Measurements from ENCODE around the gene PES1. TPM values are rescaled to one million over a fixed set of nuclear protein-coding genes. Genes with fewer than 3 reads are reported as not detected.

Gene PES1
- total and polyA plus RNA-seq, 2 donors (not counting 3 experiments of a cell fraction or from before 2014, with no cell fraction given) = 110 to 135 TPM

DNA sequence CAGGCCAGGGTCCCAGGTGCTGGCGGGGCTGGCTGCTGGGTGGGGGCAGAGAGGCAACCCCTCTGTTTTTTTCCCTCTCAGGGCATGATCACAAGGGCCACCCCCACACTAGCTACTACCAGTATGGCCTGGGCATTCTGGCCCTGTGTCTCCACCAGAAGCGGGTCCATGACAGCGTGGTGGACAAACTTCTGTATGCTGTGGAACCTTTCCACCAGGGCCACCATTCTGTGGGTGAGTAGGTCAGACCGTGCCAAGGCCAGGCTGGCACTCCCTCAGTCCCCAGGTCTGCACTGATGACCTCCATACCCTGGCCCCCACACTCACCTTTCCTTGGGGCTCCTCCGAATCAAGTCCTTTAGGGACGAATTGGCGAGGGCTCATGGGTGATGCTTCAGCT, 22.6 kb upstream of the PES1 start:
- peaks cover 10% of the 10 kb centered on the region for H3K4me1 ChIP-seq (ENCODE audit: control insufficient read depth, extremely low read depth, insufficient read depth, low read length)
- ChIA-PET POLR2A (no interaction called here), CTCF (no interaction called here)
- TF ChIP-seq MAX (IDR thresholded peaks at IDR 0.05; ENCODE audit: insufficient read depth, insufficient read length) (no peak), POLR2AphosphoS5 (IDR thresholded peaks at IDR 0.05; ENCODE audit: insufficient read depth, low read depth, low read length) (no peak), JUN (IDR thresholded peaks at IDR 0.05; ENCODE audit: borderline replicate concordance, insufficient read depth, insufficient read length, low read depth) (no peak)
- H3K36me3 ChIP-seq (ENCODE audit: control insufficient read depth in 2 of 2, extremely low read depth in 1 of 2, insufficient read depth in 2 of 2, low read length in 2 of 2) = peaks cover 0 to 40% of the 10 kb centered on the region in 2 experiments
- no peak for FAIRE-seq
- no TSS peak for BruUV-seq (replicated peaks)
- no peaks in the 10 kb centered on the region for H3K9me1 ChIP-seq (replicated peaks; ENCODE audit: control insufficient read depth, extremely low read depth, insufficient read depth, low read length)
- no peak overlapping the region for H3K4me3 ChIP-seq (replicated peaks in 1 of 3; ENCODE audit: insufficient read depth in 1 of 3, low read depth in 1 of 3, low read length in 3 of 3)
- H2AFZ ChIP-seq (ENCODE audit: low read depth, low read length) = no peak overlapping the region
- H4K20me1 ChIP-seq (replicated peaks; ENCODE audit: control insufficient read depth, extremely low read depth, insufficient read depth, low read length) = no peaks in the 10 kb centered on the region
- dilution Hi-C loops (cut with MboI; ENCODE audit: extremely low pct_ligation_motif_present, low sequenced_read_pairs) = no loop called here
- intact Hi-C loops (cut with micrococcal nuclease) = no loop called here
- H3K9me3 ChIP-seq (replicated peaks; ENCODE audit: control insufficient read depth, insufficient read depth, low read length) = no peaks in the 10 kb centered on the region
- H3K79me2 ChIP-seq (ENCODE audit: control insufficient read depth, insufficient read depth, low read length) = no peaks in the 10 kb centered on the region
- H3K9ac ChIP-seq (replicated peaks; ENCODE audit: extremely low read depth, insufficient read depth, low read length) = no peak overlapping the region
- H3K27me3 ChIP-seq (ENCODE audit: control insufficient read depth in 2 of 2, insufficient read depth in 2 of 2, low read length in 2 of 2) = no peaks in the 10 kb centered on the region
- no peak overlapping the region for H3K4me2 ChIP-seq (ENCODE audit: insufficient read depth, low read length)
- no peak for DNase-seq (ENCODE audit: low read depth, low spot score)
- H3K27ac ChIP-seq (ENCODE audit: insufficient read depth, low read depth, low read length) = no peak overlapping the region

DNA sequence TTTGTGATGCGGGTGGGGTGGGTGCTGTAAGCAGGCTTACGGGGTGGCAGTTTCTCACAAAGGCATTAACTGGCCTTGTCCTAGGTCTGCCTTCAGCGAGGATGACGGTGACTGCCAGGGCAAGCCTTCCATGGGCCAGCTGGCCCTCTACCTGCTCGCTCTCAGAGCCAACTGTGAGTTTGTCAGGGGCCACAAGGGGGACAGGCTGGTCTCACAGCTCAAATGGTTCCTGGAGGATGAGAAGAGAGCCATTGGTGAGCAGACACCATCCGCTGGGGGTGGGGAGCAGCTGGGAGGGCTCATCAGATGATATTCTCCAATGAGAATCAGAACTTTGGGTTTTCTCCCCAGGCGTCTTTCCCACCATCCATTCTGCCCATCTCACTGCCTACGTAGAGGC, 21.1 kb upstream of the PES1 start:
- Histone ChIP-seq H3K9ac (replicated peaks; ENCODE audit: extremely low read depth, insufficient read depth, low read length) (no peak overlapping the region), H4K20me1 (replicated peaks; ENCODE audit: control insufficient read depth, extremely low read depth, insufficient read depth, low read length) (no peaks in the 10 kb centered on the region), H3K27me3 (ENCODE audit: control insufficient read depth in 2 of 2, insufficient read depth in 2 of 2, low read length in 2 of 2) (no peaks in the 10 kb centered on the region), H3K4me3 (replicated peaks in 1 of 3; ENCODE audit: insufficient read depth in 1 of 3, low read depth in 1 of 3, low read length in 3 of 3) (no peak overlapping the region), H3K27ac (ENCODE audit: insufficient read depth, low read depth, low read length) (no peak overlapping the region), H3K79me2 (ENCODE audit: control insufficient read depth, insufficient read depth, low read length) (no peaks in the 10 kb centered on the region), H3K4me1 (ENCODE audit: control insufficient read depth, extremely low read depth, insufficient read depth, low read length) (peaks cover 25% of the 10 kb centered on the region), H2AFZ (ENCODE audit: low read depth, low read length) (no peak overlapping the region), H3K9me1 (replicated peaks; ENCODE audit: control insufficient read depth, extremely low read depth, insufficient read depth, low read length) (no peaks in the 10 kb centered on the region), H3K9me3 (replicated peaks; ENCODE audit: control insufficient read depth, insufficient read depth, low read length) (no peaks in the 10 kb centered on the region), H3K36me3 (ENCODE audit: control insufficient read depth in 2 of 2, extremely low read depth in 1 of 2, insufficient read depth in 2 of 2, low read length in 2 of 2) (peaks cover 0 to 38% of the 10 kb centered on the region in 2 experiments), H3K4me2 (ENCODE audit: insufficient read depth, low read length) (no peak overlapping the region)
- no peak for DNase-seq (ENCODE audit: low read depth, low spot score)
- no TSS peak for BruUV-seq (replicated peaks)
- TF ChIP-seq, protein P1, sequence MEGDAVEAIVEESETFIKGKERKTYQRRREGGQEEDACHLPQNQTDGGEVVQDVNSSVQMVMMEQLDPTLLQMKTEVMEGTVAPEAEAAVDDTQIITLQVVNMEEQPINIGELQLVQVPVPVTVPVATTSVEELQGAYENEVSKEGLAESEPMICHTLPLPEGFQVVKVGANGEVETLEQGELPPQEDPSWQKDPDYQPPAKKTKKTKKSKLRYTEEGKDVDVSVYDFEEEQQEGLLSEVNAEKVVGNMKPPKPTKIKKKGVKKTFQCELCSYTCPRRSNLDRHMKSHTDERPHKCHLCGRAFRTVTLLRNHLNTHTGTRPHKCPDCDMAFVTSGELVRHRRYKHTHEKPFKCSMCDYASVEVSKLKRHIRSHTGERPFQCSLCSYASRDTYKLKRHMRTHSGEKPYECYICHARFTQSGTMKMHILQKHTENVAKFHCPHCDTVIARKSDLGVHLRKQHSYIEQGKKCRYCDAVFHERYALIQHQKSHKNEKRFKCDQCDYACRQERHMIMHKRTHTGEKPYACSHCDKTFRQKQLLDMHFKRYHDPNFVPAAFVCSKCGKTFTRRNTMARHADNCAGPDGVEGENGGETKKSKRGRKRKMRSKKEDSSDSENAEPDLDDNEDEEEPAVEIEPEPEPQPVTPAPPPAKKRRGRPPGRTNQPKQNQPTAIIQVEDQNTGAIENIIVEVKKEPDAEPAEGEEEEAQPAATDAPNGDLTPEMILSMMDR (IDR thresholded peaks at IDR 0.05; ENCODE audit: extremely low read depth in 1 of 2, insufficient read depth in 1 of 2, low read depth in 1 of 2, low read length in 2 of 2) = no peak
- TF ChIP-seq POLR2AphosphoS5 (IDR thresholded peaks at IDR 0.05; ENCODE audit: insufficient read depth, low read depth, low read length) (no peak), JUN (IDR thresholded peaks at IDR 0.05; ENCODE audit: borderline replicate concordance, insufficient read depth, insufficient read length, low read depth) (no peak), EZH2 (IDR thresholded peaks at IDR 0.05; ENCODE audit: borderline replicate concordance, low read depth, low read length, severe bottlenecking) (no peak), FOS (IDR thresholded peaks at IDR 0.05; ENCODE audit: borderline replicate concordance, insufficient read depth, low read length) (no peak), GATA2 (IDR thresholded peaks at IDR 0.05; ENCODE audit: insufficient read depth, insufficient read length, low read depth, low read length) (no peak), MYC (IDR thresholded peaks at IDR 0.05; ENCODE audit: low read depth, low read length) (no peak), MAX (IDR thresholded peaks at IDR 0.05; ENCODE audit: insufficient read depth, insufficient read length) (no peak), POLR2A (IDR thresholded peaks at IDR 0.05; ENCODE audit: low read depth, low read length) (no peak)
- ChIA-PET CTCF (interaction anchor here (1.3 to 1.6 kb wide), 3 partner anchors 15 to 142 kb away, joined by 4 to 8 read pairs (median 4); no protein-coding TSS in a partner anchor), POLR2A (no interaction called here)
- no peak for FAIRE-seq
- dilution Hi-C loops (cut with MboI; ENCODE audit: extremely low pct_ligation_motif_present, low sequenced_read_pairs) (no loop called here), intact Hi-C loops (cut with micrococcal nuclease) (no loop called here)

Data from endothelial cell of umbilical vein (primary cell).